ENCODE measurements around the gene WWOX.

- TF ChIP-seq EZH2 (IDR thresholded peaks at IDR 0.05; ENCODE audit: low read length, unreplicated experiment) (no peak), CTCF (conservative IDR thresholded peaks at IDR 0.05; ENCODE audit: low read depth, low read length) (no peak)
These were observed 1153.7 kb downstream of the WWOX start for GRCh38 chr16:79253100-79253631.
